NCI-H146 (cell line): ENCODE data around the gene ZFP69.

ENCODE experiments used
- DNase-seq: peaks from one replicate; lab custom pipeline; 2025; lab: John Stamatoyannopoulos, UW

ZFP69 gene

DNA sequence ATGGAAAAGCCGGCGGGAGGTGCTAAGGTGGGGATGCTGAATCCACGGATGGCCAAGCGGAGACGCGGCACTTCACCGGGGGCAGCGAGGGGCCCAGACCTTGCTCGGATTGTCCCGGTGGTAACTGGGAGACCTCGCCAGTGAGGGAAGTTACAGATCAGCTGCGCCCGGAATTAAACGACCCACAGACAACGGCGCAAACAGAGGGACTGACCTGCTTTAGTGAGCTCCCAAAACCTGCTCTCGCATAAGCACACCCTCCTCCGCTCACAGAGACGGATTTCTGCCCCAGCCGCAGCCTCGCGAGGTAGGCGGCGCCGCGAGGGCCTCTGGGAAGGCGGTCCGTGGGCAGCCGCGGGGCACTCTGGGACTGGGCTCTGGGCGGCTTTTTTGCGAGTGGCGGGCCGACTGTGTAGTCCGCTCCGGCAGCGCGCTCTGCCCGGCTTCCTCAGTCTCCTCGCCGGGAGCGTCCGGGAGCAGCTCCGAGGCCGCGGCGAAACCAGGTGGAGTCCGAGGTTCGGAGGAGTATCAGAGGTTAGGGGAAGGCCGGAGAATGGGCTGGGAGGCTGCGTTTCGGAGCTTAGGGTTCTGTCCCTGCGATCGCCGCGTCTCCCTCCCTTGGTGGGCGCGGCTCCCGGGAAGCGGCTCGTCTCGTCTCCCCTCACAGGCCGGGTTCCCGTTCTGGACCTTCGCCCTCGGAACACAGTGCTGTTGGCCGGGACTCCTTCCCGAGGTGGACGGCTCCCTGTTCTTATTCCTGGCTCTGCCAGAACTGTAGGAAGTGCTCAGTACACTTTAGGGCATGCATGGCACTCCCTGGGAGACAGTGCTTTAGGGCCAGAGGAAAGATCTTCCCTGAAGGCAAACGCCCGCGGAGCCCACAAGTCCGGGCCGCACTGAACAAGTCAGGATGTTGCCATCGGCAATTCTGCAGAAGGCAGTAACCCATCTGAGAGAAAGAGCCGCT is 31.6 kb downstream of the ZFP69 start, which contains the start of gene EXO5:
TSS of gene EXO5 (plus strand) at position 393 of the 967 bp plus-strand sequence. CDS start 5,778 bp downstream, outside the sequence.
- DNase-seq: peak; percentile 77

DNA sequence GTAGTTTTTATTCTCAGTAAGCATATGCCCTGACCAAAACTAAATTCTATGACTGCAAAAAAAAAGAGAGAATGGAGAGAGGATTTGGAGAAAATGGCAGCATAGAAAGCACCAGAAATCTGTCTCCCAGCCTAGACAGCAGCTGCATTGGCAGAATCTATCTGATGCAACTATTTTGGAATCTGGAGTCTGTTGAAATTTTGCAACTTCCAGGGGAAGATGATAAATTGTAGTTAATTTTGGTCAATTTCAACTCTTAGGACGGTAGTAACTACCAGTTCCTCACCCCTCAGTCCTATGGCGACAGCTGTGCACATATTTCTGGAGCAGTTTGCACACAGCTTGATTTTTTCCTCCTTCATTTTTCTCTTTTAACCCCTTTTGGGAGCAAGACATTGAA is 42.4 kb downstream of the ZFP69 start:
- DNase-seq: no peak

DNA sequence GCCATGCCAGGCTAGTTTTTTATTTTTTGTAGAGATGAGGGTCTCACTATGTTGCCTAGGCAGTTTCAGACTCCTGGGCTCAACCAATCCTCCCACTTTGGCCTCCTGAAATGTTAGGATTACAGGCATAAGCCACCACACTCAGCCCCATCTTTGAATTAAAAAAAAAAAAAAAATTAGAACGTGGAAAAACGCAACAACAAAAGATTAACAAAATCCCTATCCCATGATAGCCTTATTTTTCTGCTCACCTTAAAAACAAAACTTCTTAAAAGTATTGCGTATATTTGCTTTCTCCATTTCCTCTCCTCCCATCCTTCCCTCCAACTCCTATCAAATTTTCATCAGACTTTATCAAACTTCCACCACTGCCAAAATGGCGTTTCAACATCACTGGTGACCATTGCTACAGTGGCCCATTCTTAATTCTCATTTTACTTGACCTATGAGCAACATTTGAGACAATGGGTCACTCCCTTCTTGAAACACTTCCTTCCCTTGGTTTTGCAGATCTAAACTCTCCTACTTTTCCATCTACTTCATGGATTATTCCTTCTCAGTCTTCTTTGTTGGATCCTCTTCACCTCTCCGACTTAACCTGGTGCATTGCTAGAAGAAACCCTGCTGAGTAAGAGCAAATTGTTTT is 53.8 kb downstream of the ZFP69 start:
- peak; percentile 21 for DNase-seq

DNA sequence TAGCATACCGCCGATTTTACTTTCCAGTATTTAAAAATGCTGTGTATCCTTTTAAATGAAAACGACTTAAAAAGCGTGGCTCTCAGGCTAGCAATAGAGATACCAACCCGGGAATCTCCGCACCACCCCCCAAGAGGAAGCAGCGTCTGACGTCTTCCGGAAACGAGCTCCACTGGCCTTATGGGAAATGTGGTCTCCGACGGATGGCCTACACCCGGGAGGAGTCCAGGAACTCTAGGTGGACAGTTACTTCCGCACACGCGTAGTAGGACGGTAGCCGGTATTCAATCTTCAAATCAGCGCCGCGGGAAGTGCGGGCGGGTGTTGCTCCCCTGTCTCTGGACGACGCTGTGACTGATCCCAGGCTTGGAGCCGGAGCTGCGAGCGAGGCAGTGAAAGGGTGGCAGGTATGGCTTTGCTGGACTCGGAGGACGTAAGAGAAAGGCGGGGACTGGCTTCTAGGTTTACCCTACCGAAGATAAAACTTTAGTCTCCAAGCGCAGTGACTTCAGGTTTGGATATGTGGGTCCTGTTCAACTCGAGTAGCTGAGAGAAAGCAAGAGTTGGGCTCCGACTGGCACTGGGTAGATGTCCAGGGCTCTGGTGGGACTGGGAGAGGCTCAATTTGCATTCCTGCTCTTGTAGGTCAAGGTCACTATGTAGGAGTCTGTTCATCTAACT is 54.4 kb downstream of the ZFP69 start, which contains the start of gene ZNF684:
TSS of gene ZNF684 (plus strand) at position 257 of the 681 bp plus-strand sequence. CDS start 1,530 bp downstream, outside the sequence.
- DNase-seq: peak; percentile 91

DNA sequence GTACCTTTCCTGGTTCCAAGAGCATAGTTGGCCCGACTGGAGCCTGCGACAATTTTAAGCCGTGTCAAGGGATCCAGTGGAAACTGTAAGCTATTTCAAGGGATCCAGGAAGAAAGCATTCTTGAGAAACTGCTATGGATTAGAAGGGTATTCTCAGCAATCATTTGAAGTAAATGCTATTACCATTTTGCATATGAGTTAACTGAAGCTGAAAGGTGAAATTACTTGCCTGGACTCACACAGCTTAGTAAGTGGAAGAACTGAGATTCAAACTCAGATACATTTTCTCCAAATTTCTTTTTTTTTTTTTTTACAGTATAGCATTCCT is 54.9 kb downstream of the ZFP69 start:
- DNase-seq: no peak

DNA sequence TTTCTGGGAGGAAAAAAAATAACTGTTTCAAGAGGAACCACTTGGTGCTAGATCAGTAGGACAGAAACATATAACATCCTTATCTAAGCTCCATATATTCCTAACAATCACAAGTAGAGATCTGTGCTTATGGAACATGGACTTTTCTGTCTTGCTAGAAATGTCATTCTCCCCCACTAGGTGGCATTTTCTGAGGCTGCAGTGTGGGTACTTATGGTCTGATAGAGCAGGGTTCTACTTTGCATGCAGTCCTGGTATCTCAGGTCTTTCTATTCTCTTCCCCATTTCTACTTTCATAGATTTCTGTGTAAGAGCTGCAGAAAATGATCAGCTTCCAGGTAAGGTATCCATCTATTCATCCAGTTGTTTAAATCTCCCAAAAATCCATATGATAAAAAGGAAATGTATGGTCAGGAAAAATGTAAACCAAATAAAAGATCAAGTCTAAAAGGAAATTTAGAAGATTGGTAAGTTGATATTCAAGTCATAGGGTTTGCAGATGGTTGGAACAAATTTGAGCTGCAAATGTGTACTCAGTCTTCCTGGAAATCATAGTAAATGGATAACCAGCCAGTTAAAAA is 55.8 kb downstream of the ZFP69 start:
- peak; percentile 32 for DNase-seq

DNA sequence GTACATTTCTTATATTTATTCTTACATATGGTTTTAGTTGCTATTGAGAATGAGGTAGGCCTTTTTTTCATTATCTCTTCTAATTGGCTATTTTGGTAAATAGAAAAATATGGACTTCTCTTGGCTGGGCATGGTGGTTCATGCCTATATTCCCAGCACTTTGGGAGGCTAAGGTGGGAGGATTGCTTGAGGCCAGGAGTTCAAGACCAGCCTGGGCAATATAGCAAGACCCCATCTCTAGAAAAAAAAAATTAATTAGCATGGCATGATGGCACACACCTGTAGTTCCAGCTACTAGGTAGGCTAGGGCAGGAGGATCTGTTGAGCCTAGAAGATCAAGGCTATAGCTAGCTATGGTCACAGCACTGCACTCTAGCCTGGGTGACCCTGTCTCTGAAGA is 57.5 kb downstream of the ZFP69 start:
- no peak for DNase-seq

DNA sequence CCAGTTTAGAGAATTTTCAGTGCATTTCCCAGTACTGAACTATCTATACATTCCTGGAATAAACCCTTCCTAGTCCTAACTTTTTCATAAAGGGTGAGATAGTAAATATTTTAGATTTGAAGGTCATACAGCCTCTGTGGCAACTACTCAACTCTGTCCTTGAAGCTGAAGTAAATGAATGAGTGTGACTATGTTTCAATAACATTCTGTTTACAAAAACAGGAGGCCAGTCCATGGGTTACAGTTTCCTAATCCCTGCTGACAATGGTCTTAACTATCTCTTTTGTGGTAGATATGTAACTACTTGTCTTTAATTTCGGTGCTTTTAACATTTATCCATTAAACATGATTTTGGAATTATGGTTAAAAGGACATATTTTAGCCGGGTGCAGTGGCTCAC is 58.6 kb downstream of the ZFP69 start:
- DNase-seq: no peak

DNA sequence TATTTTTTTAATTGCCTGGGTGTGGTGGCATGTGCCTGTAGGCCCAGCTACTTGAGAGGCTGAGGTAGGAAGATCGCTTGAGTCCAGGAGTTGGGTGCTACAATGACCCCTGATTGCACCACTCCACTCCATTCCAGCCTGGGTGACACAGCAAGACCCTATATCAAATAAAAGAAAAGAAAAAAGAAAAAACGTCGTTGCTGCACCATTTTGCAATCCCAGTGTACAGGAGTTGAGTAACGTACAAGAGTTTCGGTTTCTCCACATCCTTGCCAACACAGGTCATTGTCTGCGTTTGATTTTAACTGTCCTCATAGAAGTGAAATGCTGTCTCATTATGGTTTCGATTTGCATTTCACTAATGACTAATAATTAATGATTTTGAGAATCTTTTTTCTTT is 62.2 kb downstream of the ZFP69 start:
- DNase-seq: no peak
